K562 (cell line): ENCODE measurements around the gene UNC119B. TPM values are rescaled to one million over a fixed set of nuclear protein-coding genes. Genes with fewer than 3 reads are reported as not detected.

Source experiments
- EP300 ChIP-seq: IDR thresholded peaks from 2 replicates; pipeline ENCODE4 v1.6.1; 2012; ENCODE audit warnings: low read length, improper control_type of control experiment
- EP400 ChIP-seq: fragments of 450-650 bp; IDR thresholded peaks from 2 replicates; pipeline ENCODE4 v1.6.1; 2017; ENCODE audit warnings: antibody characterized with exemption, mild to moderate bottlenecking, moderate library complexity
- FUS ChIP-seq: fragments of 200-400 bp; formaldehyde crosslinking; optimal IDR thresholded peaks from 2 replicates; pipeline ENCODE3; 2017; ENCODE audit warnings: low read depth, low read length
- GATAD2A ChIP-seq: fragments of 450-650 bp; IDR thresholded peaks from 2 replicates; pipeline ENCODE4 v1.6.1; 2017
- HDAC2 ChIP-seq: fragments of 450-650 bp; IDR thresholded peaks from 2 replicates; pipeline ENCODE4 v1.6.1; 2016; ENCODE audit warnings: mild to moderate bottlenecking
- HMG20B ChIP-seq: fragments of 250-450 bp; sonication (Bioruptor Pico); IDR thresholded peaks from 2 replicates; pipeline ENCODE4 v1.5.0; 2021; ENCODE audit warnings: mild to moderate bottlenecking
- NCOA2 ChIP-seq, 2 experiments: fragments of 450-650 bp; IDR thresholded peaks; 2 replicates each; pipeline ENCODE4 v1.6.1; 2018; ENCODE audit warnings: mild to moderate bottlenecking in 2 of 2, moderate library complexity in 1 of 2; ENCODE audit not compliant: partially characterized antibody in 2 of 2
- NKRF ChIP-seq: fragments of 450-650 bp; IDR thresholded peaks from 2 replicates; pipeline ENCODE4 v1.6.1; 2016; ENCODE audit warnings: borderline replicate concordance
- PHF20 ChIP-seq: fragments of 450-650 bp; IDR thresholded peaks from 2 replicates; pipeline ENCODE4 v1.6.1; 2018; ENCODE audit not compliant: partially characterized antibody
- POLR2A ChIP-seq: fragments of 450-650 bp; conservative IDR thresholded peaks from 2 replicates; pipeline ENCODE4 v1.6.1; 2016
- TCF7 ChIP-seq: sonication (generic); IDR thresholded peaks from 2 replicates; pipeline ENCODE4 v1.6.1; 2016; ENCODE audit warnings: antibody characterized with exemption, borderline replicate concordance
- ZBTB1 ChIP-seq: sonication (generic); formaldehyde crosslinking; IDR thresholded peaks from 2 replicates; pipeline ENCODE4 v1.8.1; 2023; ENCODE audit warnings: missing genetic modification reagents, low read depth, mild to moderate bottlenecking, borderline replicate concordance
- ZBTB12 ChIP-seq: fragments of 250-450 bp; sonication (Bioruptor Pico); IDR thresholded peaks from 2 replicates; pipeline ENCODE4 v1.4.0; 2020
- ZNF134 ChIP-seq: fragments of 250-450 bp; sonication (Bioruptor Pico); conservative IDR thresholded peaks from 2 replicates; pipeline ENCODE4 v1.4.0; 2020
- ZNF3 ChIP-seq: fragments of 250-450 bp; sonication (Bioruptor Pico); IDR thresholded peaks from 2 replicates; pipeline ENCODE4 v1.5.0; 2021; ENCODE audit warnings: mild to moderate bottlenecking, moderate library complexity
- ZNF347 ChIP-seq: fragments of 450-650 bp; formaldehyde crosslinking; IDR thresholded peaks from 2 replicates; pipeline ENCODE4 v1.4.0; 2020; ENCODE audit warnings: low read depth, mild to moderate bottlenecking, moderate library complexity
- ZNF780A ChIP-seq: fragments of 250-450 bp; sonication (Bioruptor Pico); IDR thresholded peaks from 2 replicates; pipeline ENCODE4 v1.5.0; 2021; ENCODE audit warnings: mild to moderate bottlenecking
- polyA plus RNA-seq, 8 experiments: library from polyadenylated mRNA; depleted of rRNA in 4 of 8; stranded (reverse) in 5 of 8; unstranded in 3 of 8; fragments of >200 nt; fragmentation: Nextera tagmentation in 2 of 8; fragmentation: Illumina TruSeq in 1 of 8; extraction: Ambion mirVana in 2 of 8; extraction: Trizol in 1 of 8; gene quantifications; 2 replicates each; pipeline versions ENCODE4 v1.2.1 to v1.2.3, GENCODE V29; 2011 to 2014; ENCODE audit warnings: inconsistent platforms in 1 of 8, missing spikeins in 1 of 8
- total RNA-seq, 7 experiments: library from RNA; depleted of rRNA in 6 of 7; stranded (reverse); fragments of >200 nt in 6 of 7; fragmentation: Illumina TruSeq in 2 of 7; extraction: Trizol in 2 of 7; gene quantifications; 2 replicates each; pipeline versions ENCODE4 v1.2.1 to v1.2.3, GENCODE V29; 2011 to 2021; ENCODE audit warnings: low replicate concordance in 1 of 7
- TF ChIP-seq, protein P1 (sequence below): fragments of 450-650 bp; formaldehyde crosslinking; IDR thresholded peaks from 2 replicates; pipeline ENCODE4 v1.4.0; 2022; ENCODE audit warnings: mild to moderate bottlenecking, moderate library complexity
- TF ChIP-seq, protein P2 (sequence below): fragments of 250-450 bp; sonication (Bioruptor Pico); IDR thresholded peaks from 2 replicates; pipeline ENCODE4 v1.4.0; 2020; ENCODE audit warnings: mild to moderate bottlenecking, moderate library complexity, borderline replicate concordance

The UNC119B gene
- total and polyA plus RNA-seq, 9 of the 15 experiments (the other 6 are each of a cell fraction or from before 2014, with no cell fraction given) = 4.0 to 34.5 (median 15.1) TPM

DNA sequence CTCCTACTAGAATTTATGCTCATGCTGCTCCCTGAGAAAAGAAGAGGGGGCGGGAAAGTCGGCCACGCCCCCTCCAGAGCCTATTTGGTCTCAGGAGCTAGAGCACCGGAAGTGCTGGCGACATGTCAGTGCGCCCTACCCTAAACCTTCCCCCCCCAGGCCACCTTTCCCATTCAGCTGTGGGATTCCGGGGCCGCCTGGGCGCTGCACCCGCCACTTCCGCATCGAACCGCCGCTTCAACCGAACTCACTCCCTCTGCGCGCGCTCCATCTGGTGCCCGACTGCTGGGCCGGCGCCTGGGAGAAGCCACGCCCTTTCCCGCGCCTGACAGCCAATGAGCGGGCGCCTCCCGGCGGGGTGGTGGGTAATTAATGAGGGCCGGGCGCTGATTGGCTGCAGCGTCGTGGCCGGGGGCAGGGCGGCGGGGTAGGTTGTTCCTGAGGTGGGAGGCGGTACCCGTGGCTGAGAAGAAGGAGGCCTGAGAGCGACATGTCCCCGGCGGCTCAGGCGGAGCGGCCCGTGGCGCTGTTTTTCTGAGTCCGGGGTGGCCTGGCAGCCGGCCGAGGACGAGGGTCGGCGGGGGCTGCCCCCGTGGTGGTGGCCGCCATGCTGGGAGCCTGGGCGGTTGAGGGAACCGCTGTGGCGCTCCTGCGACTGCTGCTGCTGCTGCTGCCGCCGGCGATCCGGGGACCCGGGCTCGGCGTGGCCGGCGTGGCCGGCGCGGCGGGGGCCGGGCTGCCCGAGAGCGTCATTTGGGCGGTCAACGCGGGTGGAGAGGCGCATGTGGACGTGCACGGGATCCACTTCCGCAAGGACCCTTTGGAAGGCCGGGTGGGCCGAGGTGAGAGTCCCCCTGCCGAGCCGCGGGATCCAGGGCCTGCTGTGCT lies 23.3 kb upstream of the UNC119B start, which contains the start of gene MLEC (continued):
- TF ChIP-seq ZNF347 (CRISPR knock-in tag) = no peak
- TF ChIP-seq ZNF780A (CRISPR knock-in tag) = no peak
- no peak; the same call in 1 of the 2 replicates for TF ChIP-seq TCF7
- peak; percentile 82 for TF ChIP-seq ZBTB1 (CRISPR knock-in tag)
- no peak for TF ChIP-seq ZBTB12 (CRISPR knock-in tag)
- TF ChIP-seq GATAD2A = no peak
- peak; percentile 94 for TF ChIP-seq EP400
- TF ChIP-seq, protein P1, sequence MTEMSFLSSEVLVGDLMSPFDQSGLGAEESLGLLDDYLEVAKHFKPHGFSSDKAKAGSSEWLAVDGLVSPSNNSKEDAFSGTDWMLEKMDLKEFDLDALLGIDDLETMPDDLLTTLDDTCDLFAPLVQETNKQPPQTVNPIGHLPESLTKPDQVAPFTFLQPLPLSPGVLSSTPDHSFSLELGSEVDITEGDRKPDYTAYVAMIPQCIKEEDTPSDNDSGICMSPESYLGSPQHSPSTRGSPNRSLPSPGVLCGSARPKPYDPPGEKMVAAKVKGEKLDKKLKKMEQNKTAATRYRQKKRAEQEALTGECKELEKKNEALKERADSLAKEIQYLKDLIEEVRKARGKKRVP (CRISPR knock-in tag) = no peak
- TF ChIP-seq POLR2A = peak; percentile 80
- TF ChIP-seq FUS = peak; percentile 33
- TF ChIP-seq, protein P2, sequence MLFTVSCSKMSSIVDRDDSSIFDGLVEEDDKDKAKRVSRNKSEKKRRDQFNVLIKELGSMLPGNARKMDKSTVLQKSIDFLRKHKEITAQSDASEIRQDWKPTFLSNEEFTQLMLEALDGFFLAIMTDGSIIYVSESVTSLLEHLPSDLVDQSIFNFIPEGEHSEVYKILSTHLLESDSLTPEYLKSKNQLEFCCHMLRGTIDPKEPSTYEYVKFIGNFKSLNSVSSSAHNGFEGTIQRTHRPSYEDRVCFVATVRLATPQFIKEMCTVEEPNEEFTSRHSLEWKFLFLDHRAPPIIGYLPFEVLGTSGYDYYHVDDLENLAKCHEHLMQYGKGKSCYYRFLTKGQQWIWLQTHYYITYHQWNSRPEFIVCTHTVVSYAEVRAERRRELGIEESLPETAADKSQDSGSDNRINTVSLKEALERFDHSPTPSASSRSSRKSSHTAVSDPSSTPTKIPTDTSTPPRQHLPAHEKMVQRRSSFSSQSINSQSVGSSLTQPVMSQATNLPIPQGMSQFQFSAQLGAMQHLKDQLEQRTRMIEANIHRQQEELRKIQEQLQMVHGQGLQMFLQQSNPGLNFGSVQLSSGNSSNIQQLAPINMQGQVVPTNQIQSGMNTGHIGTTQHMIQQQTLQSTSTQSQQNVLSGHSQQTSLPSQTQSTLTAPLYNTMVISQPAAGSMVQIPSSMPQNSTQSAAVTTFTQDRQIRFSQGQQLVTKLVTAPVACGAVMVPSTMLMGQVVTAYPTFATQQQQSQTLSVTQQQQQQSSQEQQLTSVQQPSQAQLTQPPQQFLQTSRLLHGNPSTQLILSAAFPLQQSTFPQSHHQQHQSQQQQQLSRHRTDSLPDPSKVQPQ = no peak
- peak; percentile 70 for TF ChIP-seq EP300
- TF ChIP-seq ZNF3 = no peak
- no peak for TF ChIP-seq NCOA2 (IDR thresholded peaks at IDR 0.05; ENCODE audit: partially characterized antibody in 2 of 2)
- TF ChIP-seq HDAC2 = peak; percentile 30; the same call in 1 of the 2 replicates
- TF ChIP-seq ZNF134 (CRISPR knock-in tag) = no peak
- TF ChIP-seq NKRF = no peak; the same call in none of the 2 replicates
- TF ChIP-seq PHF20 = peak; percentile 86
- no peak for TF ChIP-seq HMG20B
